ENCODE results near the gene SRCIN1. TPM values are rescaled to one million over a fixed set of nuclear protein-coding genes. Genes with fewer than 3 reads are reported as not detected.
"Not testable (repeated sequence)": the region's sequence is repeated elsewhere in the genome, so short reads cannot be mapped to it uniquely, and the experiment has no call there.

The SRCIN1 gene
- total and polyA plus RNA-seq, 5 donors = 0.89 to 4.8 (median 2.6) TPM

GRCh38 chr17:38511150-38512108, 94.3 kb downstream of the SRCIN1 start:
- peak in 1 of 2 donors; percentile 3 for ATAC-seq
- Histone ChIP-seq H3K4me3 (ENCODE audit: low read length) (no peak overlapping the region), H3K9me3 (ENCODE audit: control insufficient read depth, low read length) (no peaks in the 10 kb centered on the region), H3K27me3 (ENCODE audit: control insufficient read depth, insufficient read depth) (no peaks in the 10 kb centered on the region), H3K4me1 (ENCODE audit: control insufficient read depth, insufficient read depth, low read length) (peaks cover 7% of the 10 kb centered on the region), H3K27ac (ENCODE audit: low read length) (no peak overlapping the region)
- 72% methylated on average over 15 of the region's 15 CpGs for WGBS
- intact Hi-C loops (cut with DNase I) = loop anchor here in 1 of 4 donors (10.0 kb wide), 1 partner anchor 73 kb away; no protein-coding TSS in a partner anchor
- peak in 1 of 3 donors; percentile 60 for DNase-seq

- intact Hi-C loops (cut with DNase I) = loop anchor here in 1 of 4 donors (10.0 kb wide), 1 partner anchor 74 kb away; no protein-coding TSS in a partner anchor
- Histone ChIP-seq H3K4me1 (ENCODE audit: control insufficient read depth, insufficient read depth, low read length) (peaks cover 7% of the 10 kb centered on the region), H3K9me3 (ENCODE audit: control insufficient read depth, low read length) (no peaks in the 10 kb centered on the region), H3K4me3 (ENCODE audit: low read length) (no peak overlapping the region), H3K27me3 (ENCODE audit: control insufficient read depth, insufficient read depth) (no peaks in the 10 kb centered on the region), H3K27ac (ENCODE audit: low read length) (no peak overlapping the region)
- ATAC-seq = peak; percentile 34 to 49
- DNase-seq = peak; percentile 43 to 82 (median 78)
- WGBS = 27% methylated on average over 86 of the region's 86 CpGs
Measured at GRCh38 chr17:38510421-38511149, 95.2 kb downstream of the SRCIN1 start.

- Histone ChIP-seq H3K4me3 (ENCODE audit: low read length) (no peak overlapping the region), H3K27ac (ENCODE audit: low read length) (no peak overlapping the region), H3K4me1 (ENCODE audit: control insufficient read depth, insufficient read depth, low read length) (peaks cover 7% of the 10 kb centered on the region), H3K27me3 (ENCODE audit: control insufficient read depth, insufficient read depth) (no peaks in the 10 kb centered on the region), H3K9me3 (ENCODE audit: control insufficient read depth, low read length) (no peaks in the 10 kb centered on the region)
- DNase-seq = peak; percentile 41 to 65 (median 64)
- peak; percentile 36 to 49 for ATAC-seq
- intact Hi-C loops (cut with DNase I) = loop anchor here in 3 of 4 donors (5.0 to 10.0 kb wide), 4 partner anchors 75 to 162 kb away; partner anchors contain the start of genes EPOP (in 1 of the 3) and SOCS7 (in 1 of the 3)
- 12% methylated on average over 80 of the region's 80 CpGs for WGBS
Measured at GRCh38 chr17:38509772-38510420, 95.9 kb downstream of the SRCIN1 start.

GRCh38 chr17:38508954-38509771, 96.6 kb downstream of the SRCIN1 start:
- no peaks in the 10 kb centered on the region for H3K9me3 ChIP-seq (ENCODE audit: control insufficient read depth, low read length)
- ATAC-seq = peak; percentile 68 to 71
- H3K27ac ChIP-seq (ENCODE audit: low read length) = no peak overlapping the region
- WGBS = 46% methylated on average over 27 of the region's 27 CpGs
- H3K4me3 ChIP-seq (ENCODE audit: low read length) = no peak overlapping the region
- H3K4me1 ChIP-seq (ENCODE audit: control insufficient read depth, insufficient read depth, low read length) = peaks cover 7% of the 10 kb centered on the region
- no peaks in the 10 kb centered on the region for H3K27me3 ChIP-seq (ENCODE audit: control insufficient read depth, insufficient read depth)
- DNase-seq = peak; percentile 85 to 92 (median 92)
- intact Hi-C loops (cut with DNase I) = loop anchor here in 3 of 4 donors (5.0 to 10.0 kb wide), 3 partner anchors 154 to 163 kb away; partner anchors contain the start of genes EPOP (in 1 of the 3) and SOCS7 (in 1 of the 3)

- ATAC-seq (peak; percentile 1 to 2), DNase-seq (no peak)
- H3K27ac ChIP-seq (ENCODE audit: low read length) = no peak overlapping the region
- 74% methylated on average over 6 of the region's 6 CpGs for WGBS
- peaks cover 7% of the 10 kb centered on the region for H3K4me1 ChIP-seq (ENCODE audit: control insufficient read depth, insufficient read depth, low read length)
- intact Hi-C loops (cut with DNase I) = loop anchor here in 3 of 4 donors (5.0 to 10.0 kb wide), 3 partner anchors 154 to 164 kb away; partner anchors contain the start of genes EPOP (in 1 of the 3) and SOCS7 (in 1 of the 3)
- no peaks in the 10 kb centered on the region for H3K9me3 ChIP-seq (ENCODE audit: control insufficient read depth, low read length)
- H3K4me3 ChIP-seq (ENCODE audit: low read length) = no peak overlapping the region
- no peaks in the 10 kb centered on the region for H3K27me3 ChIP-seq (ENCODE audit: control insufficient read depth, insufficient read depth)
Measured at GRCh38 chr17:38508570-38508950, 97.2 kb downstream of the SRCIN1 start.

- DNase-seq (no peak), ATAC-seq (peak in 1 of 2 donors; percentile 2)
- Histone ChIP-seq H3K4me3 (ENCODE audit: low read length) (no peak overlapping the region), H3K9me3 (ENCODE audit: control insufficient read depth, low read length) (no peaks in the 10 kb centered on the region), H3K4me1 (ENCODE audit: control insufficient read depth, insufficient read depth, low read length) (peaks cover 7% of the 10 kb centered on the region), H3K27ac (ENCODE audit: low read length) (no peak overlapping the region), H3K27me3 (ENCODE audit: control insufficient read depth, insufficient read depth) (no peaks in the 10 kb centered on the region)
- 85% methylated on average over 3 of the region's 3 CpGs for WGBS
- intact Hi-C loops (cut with DNase I) = loop anchor here in 3 of 4 donors (5.0 to 10.0 kb wide), 3 partner anchors 153 to 164 kb away; partner anchors contain the start of genes EPOP (in 1 of the 3) and SOCS7 (in 1 of the 3)
Measured at GRCh38 chr17:38507921-38508569, 97.7 kb downstream of the SRCIN1 start.

GRCh38 chr17:38507436-38507835, 98.3 kb downstream of the SRCIN1 start:
- Histone ChIP-seq H3K27me3 (ENCODE audit: control insufficient read depth, insufficient read depth) (no peaks in the 10 kb centered on the region), H3K4me3 (ENCODE audit: low read length) (no peak overlapping the region), H3K9me3 (ENCODE audit: control insufficient read depth, low read length) (no peaks in the 10 kb centered on the region), H3K27ac (ENCODE audit: low read length) (no peak overlapping the region), H3K4me1 (ENCODE audit: control insufficient read depth, insufficient read depth, low read length) (peaks cover 7% of the 10 kb centered on the region)
- intact Hi-C loops (cut with DNase I) = loop anchor here in 3 of 4 donors (5.0 to 10.0 kb wide), 3 partner anchors 153 to 165 kb away; partner anchors contain the start of genes EPOP (in 1 of the 3) and SOCS7 (in 1 of the 3)
- WGBS = 80% methylated on average over 3 of the region's 3 CpGs
- ATAC-seq (no peak), DNase-seq (no peak)

- no peaks in the 10 kb centered on the region for H3K27me3 ChIP-seq (ENCODE audit: control insufficient read depth, insufficient read depth)
- H3K4me3 ChIP-seq (ENCODE audit: low read length) = no peak overlapping the region
- ATAC-seq (no peak), DNase-seq (no peak)
- H3K9me3 ChIP-seq (ENCODE audit: control insufficient read depth, low read length) = no peaks in the 10 kb centered on the region
- peaks cover 4% of the 10 kb centered on the region for H3K4me1 ChIP-seq (ENCODE audit: control insufficient read depth, insufficient read depth, low read length)
- no peak overlapping the region for H3K27ac ChIP-seq (ENCODE audit: low read length)
- WGBS = 83% methylated on average over 14 of the region's 14 CpGs
- intact Hi-C loops (cut with DNase I) = loop anchor here in 3 of 4 donors (10.0 kb wide), 2 partner anchors 149 to 161 kb away; partner anchors contain the start of gene SOCS7 (in 1 of the 3)
Measured at GRCh38 chr17:38504216-38504615, 101.5 kb downstream of the SRCIN1 start.

- not testable (repeated sequence) for H3K27me3 ChIP-seq (ENCODE audit: control insufficient read depth, insufficient read depth); DNase-seq; ATAC-seq; H3K4me3 ChIP-seq (ENCODE audit: low read length); H3K4me1 ChIP-seq (ENCODE audit: control insufficient read depth, insufficient read depth, low read length); H3K27ac ChIP-seq (ENCODE audit: low read length); H3K9me3 ChIP-seq (ENCODE audit: control insufficient read depth, low read length)
- WGBS = 86% methylated on average over 15 of the region's 15 CpGs
- intact Hi-C loops (cut with DNase I) = loop anchor here in 3 of 4 donors (10.0 kb wide), 2 partner anchors 149 to 161 kb away; partner anchors contain the start of gene SOCS7 (in 1 of the 3)
Measured at GRCh38 chr17:38503286-38503913, 102.4 kb downstream of the SRCIN1 start.
